ENCODE results near the gene PAPLN.
"Not testable (repeated sequence)": the region's sequence is repeated elsewhere in the genome, so short reads cannot be mapped to it uniquely, and the experiment has no call there.

Gene PAPLN

GRCh38 chr14:73237219-73237785 is at the start of gene PAPLN:
Gene PAPLN, plus strand, starts transcription at chr14:73237506. Its CDS starts 2,273 bp downstream, at chr14:73239779.
- no peak for DNase-seq

- DNase-seq = no peak
Measured at GRCh38 chr14:73188501-73188911, 48.8 kb upstream of the PAPLN start.

GRCh38 chr14:73189651-73190050 is 47.7 kb upstream of the PAPLN start:
- DNase-seq = no peak

- no peak for DNase-seq
Measured at GRCh38 chr14:73191441-73191840, 45.9 kb upstream of the PAPLN start.

GRCh38 chr14:73194306-73194705 is 43.0 kb upstream of the PAPLN start:
- not testable (repeated sequence) for DNase-seq

- DNase-seq = no peak
Measured at GRCh38 chr14:73198253-73198652, 39.1 kb upstream of the PAPLN start.

GRCh38 chr14:73203527-73203926 is 33.8 kb upstream of the PAPLN start:
- DNase-seq = no peak

GRCh38 chr14:73207615-73208014 is 29.7 kb upstream of the PAPLN start:
- no peak for DNase-seq

GRCh38 chr14:73208390-73208789 is 28.9 kb upstream of the PAPLN start:
- no peak for DNase-seq

GRCh38 chr14:73208846-73209245 is 28.5 kb upstream of the PAPLN start:
- DNase-seq = no peak

- no peak for DNase-seq
Measured at GRCh38 chr14:73209953-73210352, 27.4 kb upstream of the PAPLN start.

- no peak for DNase-seq
Measured at GRCh38 chr14:73211251-73212040, 25.9 kb upstream of the PAPLN start.

GRCh38 chr14:73216030-73216429 is 21.3 kb upstream of the PAPLN start:
- no peak for DNase-seq

GRCh38 chr14:73217411-73217810 is 19.9 kb upstream of the PAPLN start:
- DNase-seq = no peak

- no peak for DNase-seq
Measured at GRCh38 chr14:73220061-73220460, 17.2 kb upstream of the PAPLN start.

- DNase-seq = no peak
Measured at GRCh38 chr14:73220634-73221033, 16.7 kb upstream of the PAPLN start.

- DNase-seq = no peak
Measured at GRCh38 chr14:73221945-73222344, 15.4 kb upstream of the PAPLN start.

GRCh38 chr14:73223049-73223448 is 14.3 kb upstream of the PAPLN start:
- DNase-seq = peak in 1 of 2 donors; percentile 31

GRCh38 chr14:73225496-73225895 is 11.8 kb upstream of the PAPLN start:
- no peak for DNase-seq

GRCh38 chr14:73227812-73228781 is 9.2 kb upstream of the PAPLN start:
- no peak for DNase-seq

GRCh38 chr14:73230051-73230450 is 7.3 kb upstream of the PAPLN start:
- no peak for DNase-seq

GRCh38 chr14:73231981-73232851 is 5.1 kb upstream of the PAPLN start:
- no peak for DNase-seq

Measured in hippocampal formation (tissue), 2 donors.